Measurements from ENCODE around the gene DRAP1.

DRAP1 gene

DNA sequence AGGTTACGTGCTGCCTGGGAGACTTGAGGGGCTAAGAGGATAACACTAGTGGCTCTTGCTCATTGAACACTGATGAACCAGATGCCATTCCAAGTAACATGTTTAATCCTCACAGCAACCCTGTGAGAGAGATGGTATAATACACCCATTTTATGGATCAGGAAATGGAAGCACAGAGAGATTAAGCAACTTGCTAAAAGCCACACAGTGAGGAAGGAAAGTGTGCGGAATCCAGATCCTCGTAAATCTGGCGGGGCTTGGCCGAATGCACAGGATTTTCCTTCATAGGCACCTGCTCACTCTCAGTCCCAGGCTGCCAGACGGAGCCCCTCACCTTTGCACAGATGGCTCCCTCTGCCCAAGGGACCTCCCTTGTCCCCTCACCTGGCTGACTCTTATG, 11.3 kb upstream of the DRAP1 start:
- Histone ChIP-seq H3K36me3 (ENCODE audit: control insufficient read depth, insufficient read depth, low read length) (no peaks in the 10 kb centered on the region), H3K4me3 (replicated peaks; ENCODE audit: low read depth, low read length) (no peak overlapping the region), H3K27me3 (replicated peaks; ENCODE audit: control insufficient read depth, insufficient read depth, low read length) (no peaks in the 10 kb centered on the region; the same call in 1 of the 2 replicates)
- DNase-seq (ENCODE audit: extremely low read depth, insufficient read length) = no peak
- TF ChIP-seq, protein P1, sequence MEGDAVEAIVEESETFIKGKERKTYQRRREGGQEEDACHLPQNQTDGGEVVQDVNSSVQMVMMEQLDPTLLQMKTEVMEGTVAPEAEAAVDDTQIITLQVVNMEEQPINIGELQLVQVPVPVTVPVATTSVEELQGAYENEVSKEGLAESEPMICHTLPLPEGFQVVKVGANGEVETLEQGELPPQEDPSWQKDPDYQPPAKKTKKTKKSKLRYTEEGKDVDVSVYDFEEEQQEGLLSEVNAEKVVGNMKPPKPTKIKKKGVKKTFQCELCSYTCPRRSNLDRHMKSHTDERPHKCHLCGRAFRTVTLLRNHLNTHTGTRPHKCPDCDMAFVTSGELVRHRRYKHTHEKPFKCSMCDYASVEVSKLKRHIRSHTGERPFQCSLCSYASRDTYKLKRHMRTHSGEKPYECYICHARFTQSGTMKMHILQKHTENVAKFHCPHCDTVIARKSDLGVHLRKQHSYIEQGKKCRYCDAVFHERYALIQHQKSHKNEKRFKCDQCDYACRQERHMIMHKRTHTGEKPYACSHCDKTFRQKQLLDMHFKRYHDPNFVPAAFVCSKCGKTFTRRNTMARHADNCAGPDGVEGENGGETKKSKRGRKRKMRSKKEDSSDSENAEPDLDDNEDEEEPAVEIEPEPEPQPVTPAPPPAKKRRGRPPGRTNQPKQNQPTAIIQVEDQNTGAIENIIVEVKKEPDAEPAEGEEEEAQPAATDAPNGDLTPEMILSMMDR (IDR thresholded peaks at IDR 0.05; ENCODE audit: insufficient read depth, low read length, poor library complexity, severe bottlenecking) = no peak

DNA sequence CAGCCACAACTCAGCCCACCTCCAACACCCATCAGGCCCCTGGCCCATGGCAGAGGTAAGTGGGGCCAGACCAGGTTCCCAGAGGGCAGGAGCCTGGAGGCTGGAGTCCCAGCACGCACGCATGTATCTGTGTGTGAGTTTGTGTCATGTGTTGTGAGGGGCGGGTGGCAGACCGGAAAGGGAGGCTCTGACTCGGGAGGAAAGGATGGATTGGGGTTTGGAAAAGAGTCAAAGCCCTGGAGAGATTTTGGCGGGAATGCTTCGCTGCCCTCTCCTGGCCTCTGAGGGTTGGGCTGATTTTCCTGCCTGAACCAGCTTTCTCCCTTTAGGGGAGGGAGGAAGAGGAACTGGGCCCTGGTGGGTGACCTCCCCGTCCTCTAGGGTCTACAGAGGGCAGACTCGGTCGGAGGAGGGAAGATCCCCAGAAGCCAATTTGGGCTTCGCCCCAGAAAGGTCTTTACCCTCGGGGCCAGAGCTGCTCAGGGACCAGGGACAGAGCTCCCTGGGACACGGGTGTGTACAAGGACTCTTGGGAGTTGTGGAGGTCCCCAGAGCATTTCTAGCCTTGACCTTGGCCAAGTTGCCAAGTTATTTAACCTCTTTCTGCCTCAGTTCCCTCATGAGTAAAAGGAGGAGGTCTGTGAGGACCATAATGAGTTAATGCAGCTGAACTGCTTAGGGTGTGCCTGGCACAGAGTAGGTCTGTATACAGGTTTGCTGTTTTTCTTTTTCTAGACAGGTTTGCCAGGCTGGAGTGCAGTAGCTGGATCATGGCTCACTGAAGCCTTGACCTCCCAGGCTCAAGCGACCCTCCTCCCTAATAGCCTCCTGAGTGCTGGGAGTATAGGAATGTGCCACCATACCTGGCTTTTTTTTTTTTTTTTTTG, 7.3 kb upstream of the DRAP1 start:
- H3K27me3 ChIP-seq (replicated peaks; ENCODE audit: control insufficient read depth, insufficient read depth, low read length) = no peaks in the 10 kb centered on the region
- H3K36me3 ChIP-seq (ENCODE audit: control insufficient read depth, insufficient read depth, low read length) = no peaks in the 10 kb centered on the region
- no peak overlapping the region for H3K4me3 ChIP-seq (replicated peaks; ENCODE audit: low read depth, low read length)
- TF ChIP-seq, protein P1 (IDR thresholded peaks at IDR 0.05; ENCODE audit: insufficient read depth, low read length, poor library complexity, severe bottlenecking) = peak; percentile 11
- DNase-seq (ENCODE audit: extremely low read depth, insufficient read length) = no peak

DNA sequence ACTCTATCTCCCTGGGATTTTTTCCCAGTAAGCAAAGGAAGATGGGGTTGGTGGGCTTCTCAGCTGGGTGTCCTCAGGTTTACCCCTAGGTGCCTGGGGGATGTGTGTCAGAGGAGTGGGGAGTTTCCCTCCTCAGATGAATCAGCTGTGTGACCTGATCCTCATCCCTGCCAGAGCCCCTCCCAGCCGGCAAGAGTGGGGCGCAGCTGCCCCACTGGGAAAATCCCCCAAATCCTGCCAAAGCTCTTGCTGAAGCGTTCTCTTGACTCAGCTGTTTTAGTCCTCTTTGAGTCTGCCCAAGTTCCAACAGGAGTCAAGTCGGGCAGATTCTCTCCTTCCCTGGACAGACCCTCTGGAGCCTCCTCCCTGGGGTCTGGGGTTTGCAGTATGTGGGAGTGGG, 6.4 kb upstream of the DRAP1 start:
- TF ChIP-seq, protein P1 (IDR thresholded peaks at IDR 0.05; ENCODE audit: insufficient read depth, low read length, poor library complexity, severe bottlenecking) = no peak
- no peak for DNase-seq (ENCODE audit: extremely low read depth, insufficient read length)
- peaks cover 2% of the 10 kb centered on the region for H3K36me3 ChIP-seq (ENCODE audit: control insufficient read depth, insufficient read depth, low read length)
- no peaks in the 10 kb centered on the region for H3K27me3 ChIP-seq (replicated peaks; ENCODE audit: control insufficient read depth, insufficient read depth, low read length)
- H3K4me3 ChIP-seq (replicated peaks; ENCODE audit: low read depth, low read length) = no peak overlapping the region

DNA sequence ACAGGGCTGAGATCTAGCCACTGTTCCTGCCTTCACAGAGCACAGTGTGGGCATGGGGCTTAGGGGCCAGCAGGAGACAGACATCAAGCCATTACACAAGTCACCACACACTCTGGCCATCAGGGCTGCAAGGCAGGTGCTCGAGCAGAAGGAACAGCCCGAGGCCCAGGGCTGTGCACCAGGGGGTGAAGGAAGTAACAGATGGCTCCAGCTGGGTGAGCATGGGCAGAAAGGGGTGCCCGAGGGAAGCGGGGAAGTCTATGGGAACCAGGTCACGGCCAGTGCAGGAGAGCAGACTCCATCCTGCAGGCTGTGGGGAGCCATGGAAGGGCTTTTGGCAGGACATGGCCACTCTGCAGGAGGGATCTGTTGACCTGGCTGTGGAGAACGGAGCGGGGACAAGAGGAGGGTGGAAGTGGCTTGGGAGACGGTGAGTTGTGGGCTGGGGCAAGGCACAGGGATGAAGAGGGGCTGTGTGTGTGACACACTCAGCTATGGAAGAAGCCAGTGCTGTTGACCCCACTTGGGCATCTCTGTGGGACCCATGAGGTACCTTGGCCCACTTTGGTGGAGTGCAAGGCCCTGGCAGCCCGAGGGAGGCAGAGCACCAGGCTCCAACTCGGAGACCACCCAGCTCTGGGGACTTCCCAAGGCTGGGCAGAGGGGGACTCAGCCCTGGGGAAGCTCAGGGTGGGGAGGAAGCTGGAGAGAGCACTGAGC, 4.0 kb upstream of the DRAP1 start:
- H3K36me3 ChIP-seq (ENCODE audit: control insufficient read depth, insufficient read depth, low read length) = peaks cover 2% of the 10 kb centered on the region
- no peak overlapping the region for H3K4me3 ChIP-seq (replicated peaks; ENCODE audit: low read depth, low read length)
- no peaks in the 10 kb centered on the region for H3K27me3 ChIP-seq (replicated peaks; ENCODE audit: control insufficient read depth, insufficient read depth, low read length)
- TF ChIP-seq, protein P1 (IDR thresholded peaks at IDR 0.05; ENCODE audit: insufficient read depth, low read length, poor library complexity, severe bottlenecking) = no peak
- DNase-seq (ENCODE audit: extremely low read depth, insufficient read length) = no peak

DNA sequence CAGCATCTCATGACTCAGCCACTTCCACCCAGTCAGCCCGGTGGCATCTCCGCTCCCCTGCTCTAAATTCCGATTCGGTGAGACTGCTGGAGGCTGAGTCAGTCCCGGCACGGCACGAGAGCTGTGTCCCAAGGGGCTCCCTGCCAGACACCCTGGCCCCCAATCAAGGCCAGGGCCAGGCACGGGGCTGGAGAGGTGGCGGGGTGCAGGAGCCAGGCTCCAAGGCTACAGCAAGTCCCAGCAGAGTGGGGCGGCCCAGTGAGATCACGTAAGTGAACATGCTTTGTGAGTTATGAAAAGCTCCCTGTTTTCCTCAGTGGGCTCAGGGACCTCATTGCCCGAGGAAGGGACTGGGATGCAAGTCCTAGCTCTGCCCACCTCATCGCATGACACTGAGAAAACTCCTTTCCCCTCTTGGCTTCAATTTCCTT, 3.4 kb upstream of the DRAP1 start:
- TF ChIP-seq, protein P1 (IDR thresholded peaks at IDR 0.05; ENCODE audit: insufficient read depth, low read length, poor library complexity, severe bottlenecking) = no peak
- H3K27me3 ChIP-seq (replicated peaks; ENCODE audit: control insufficient read depth, insufficient read depth, low read length) = no peaks in the 10 kb centered on the region
- H3K36me3 ChIP-seq (ENCODE audit: control insufficient read depth, insufficient read depth, low read length) = peaks cover 2% of the 10 kb centered on the region
- no peak overlapping the region for H3K4me3 ChIP-seq (replicated peaks; ENCODE audit: low read depth, low read length)
- no peak for DNase-seq (ENCODE audit: extremely low read depth, insufficient read length)

All from GM06990 (cell line).